ENCODE data around the gene NPPA. TPM values are rescaled to one million over a fixed set of nuclear protein-coding genes. Genes with fewer than 3 reads are reported as not detected.

Gene NPPA
- total and polyA plus RNA-seq, 9 of the 15 experiments (the other 6 are each of a cell fraction or from before 2014, with no cell fraction given): not detected

DNA sequence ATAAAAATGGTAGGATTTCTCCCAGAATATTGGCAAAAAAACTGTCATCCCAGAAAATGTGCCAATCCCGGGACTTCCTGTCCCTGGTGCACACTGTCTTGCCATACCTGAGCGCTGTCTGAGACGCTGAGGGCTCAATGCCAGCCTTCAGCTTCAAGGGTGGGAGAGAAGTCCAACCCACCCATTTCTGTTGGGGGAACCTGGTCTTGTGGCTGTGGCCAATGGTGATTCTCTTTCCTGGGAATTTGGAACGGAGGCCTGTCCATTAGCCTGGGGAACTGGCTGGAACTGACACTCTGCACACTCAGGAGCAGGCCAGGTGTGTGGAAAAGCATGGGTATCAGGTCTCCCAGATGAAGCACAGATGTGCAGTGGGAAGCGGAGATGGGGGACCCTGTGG, 48.5 kb downstream of the NPPA start:
- H3K4me3 ChIP-seq: no peak overlapping the region
- 77% methylated on average over 5 of the region's 5 CpGs for WGBS (ENCODE audit: insufficient coverage, low coverage, missing lambda C conversion rate)
- H3K27ac ChIP-seq (ENCODE audit: extremely low read depth, low read depth, low read length): peak overlapping the region; percentile 100
- ChIA-PET POLR2A (interaction anchor here (0.6 to 10.5 kb wide), 3 partner anchors 8 to 596 kb away, joined by 3 to 107 read pairs (median 25); partner anchors contain the start of gene CLCN6), CTCF (ENCODE audit: low intra/inter-chr PET ratio) (interaction anchor here (0.6 to 0.9 kb wide), 2 partner anchors 150 to 459 kb away, joined by 3 read pairs; no protein-coding TSS in a partner anchor)
- peak overlapping the region; percentile 80 to 88; a peak in 3 of 4 replicates for H3K9ac ChIP-seq (ENCODE audit: insufficient read depth in 1 of 2, low read depth in 2 of 2, low read length in 2 of 2)
- ATAC-seq (no peak), DNase-seq (ENCODE audit: extremely low read depth in 1 of 4, low spot score in 3 of 4) (no peak), FAIRE-seq (no peak)
- H3K36me3 ChIP-seq (ENCODE audit: control insufficient read depth, insufficient read depth, low read length): peaks cover 60% of the 10 kb centered on the region
- H3K4me2 ChIP-seq (ENCODE audit: insufficient read depth, low read length): peak overlapping the region; percentile 62
- H3K4me1 ChIP-seq (replicated peaks in 1 of 2; ENCODE audit: control insufficient read depth in 2 of 2, insufficient read depth in 2 of 2, low read length in 2 of 2): peaks cover 69 to 77% of the 10 kb centered on the region in 2 experiments
- H3K9me3 ChIP-seq (replicated peaks; ENCODE audit: control insufficient read depth, insufficient read depth, low read depth, low read length): no peaks in the 10 kb centered on the region
- no peak overlapping the region for H2AFZ ChIP-seq (ENCODE audit: low read depth, low read length)
- H3K79me2 ChIP-seq (ENCODE audit: control insufficient read depth, insufficient read depth, low read length): peaks cover 78% of the 10 kb centered on the region
- 0 out of 2 replicates have a peak, but pooled peaks cover 5% of the 10 kb centered on the region for H4K20me1 ChIP-seq (replicated peaks; ENCODE audit: control insufficient read depth, insufficient read depth, low read length)
- H3K27me3 ChIP-seq (ENCODE audit: control insufficient read depth in 2 of 2, insufficient read depth in 2 of 2, low read length in 2 of 2): no peaks in the 10 kb centered on the region
- BruUV-seq (replicated peaks): no TSS peak
- in situ Hi-C loops (cut with MboI) (no loop called here), intact Hi-C loops (cut with micrococcal nuclease) (loop anchor here (5.0 kb wide), 1 partner anchor 62 kb away; the partner anchor contains the start of gene AGTRAP)
- H3K9me1 ChIP-seq (ENCODE audit: control insufficient read depth, insufficient read depth, low read length): no peaks in the 10 kb centered on the region
- TF ChIP-seq, protein P1, sequence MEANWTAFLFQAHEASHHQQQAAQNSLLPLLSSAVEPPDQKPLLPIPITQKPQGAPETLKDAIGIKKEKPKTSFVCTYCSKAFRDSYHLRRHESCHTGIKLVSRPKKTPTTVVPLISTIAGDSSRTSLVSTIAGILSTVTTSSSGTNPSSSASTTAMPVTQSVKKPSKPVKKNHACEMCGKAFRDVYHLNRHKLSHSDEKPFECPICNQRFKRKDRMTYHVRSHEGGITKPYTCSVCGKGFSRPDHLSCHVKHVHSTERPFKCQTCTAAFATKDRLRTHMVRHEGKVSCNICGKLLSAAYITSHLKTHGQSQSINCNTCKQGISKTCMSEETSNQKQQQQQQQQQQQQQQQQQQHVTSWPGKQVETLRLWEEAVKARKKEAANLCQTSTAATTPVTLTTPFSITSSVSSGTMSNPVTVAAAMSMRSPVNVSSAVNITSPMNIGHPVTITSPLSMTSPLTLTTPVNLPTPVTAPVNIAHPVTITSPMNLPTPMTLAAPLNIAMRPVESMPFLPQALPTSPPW (CRISPR knock-in tag; IDR thresholded peaks at IDR 0.05): no peak
- TF ChIP-seq PTBP1 (IDR thresholded peaks at IDR 0.05; ENCODE audit: low read depth, low read length) (no peak), RFX7 (CRISPR knock-in tag; IDR thresholded peaks at IDR 0.05) (no peak), HNRNPLL (IDR thresholded peaks at IDR 0.05; ENCODE audit: low read depth, low read length, poor library complexity, severe bottlenecking) (no peak), ZFP30 (CRISPR knock-in tag; IDR thresholded peaks at IDR 0.05; ENCODE audit: borderline replicate concordance) (no peak), KAT7 (CRISPR knock-in tag; IDR thresholded peaks at IDR 0.05; ENCODE audit: borderline replicate concordance) (0 out of 2 replicates have a peak, but pooled peaks have one; percentile 32), CEBPB (tag; IDR thresholded peaks at IDR 0.05) (no peak), HDAC3 (IDR thresholded peaks at IDR 0.05; ENCODE audit: borderline replicate concordance, partially characterized antibody) (no peak), SOX6 (IDR thresholded peaks at IDR 0.05) (no peak), JUND (IDR thresholded peaks at IDR 0.05; ENCODE audit: borderline replicate concordance, low read depth, low read length) (no peak), JUND (tag; IDR thresholded peaks at IDR 0.05; ENCODE audit: borderline replicate concordance, low read depth, low read length) (no peak), RBBP5 (IDR thresholded peaks at IDR 0.05; ENCODE audit: borderline replicate concordance, insufficient read depth, low read length, poor library complexity, severe bottlenecking) (peak; percentile 10), MYC (IDR thresholded peaks at IDR 0.05; ENCODE audit: low read depth, low read length) (no peak), MYC (CRISPR knock-in tag; IDR thresholded peaks at IDR 0.05; ENCODE audit: borderline replicate concordance, low read depth) (no peak), JUNB (CRISPR knock-in tag; conservative IDR thresholded peaks at IDR 0.05) (no peak), THAP12 (CRISPR knock-in tag; IDR thresholded peaks at IDR 0.05) (0 out of 2 replicates have a peak, but pooled peaks have one; percentile 34)
- TF ChIP-seq, protein P2, sequence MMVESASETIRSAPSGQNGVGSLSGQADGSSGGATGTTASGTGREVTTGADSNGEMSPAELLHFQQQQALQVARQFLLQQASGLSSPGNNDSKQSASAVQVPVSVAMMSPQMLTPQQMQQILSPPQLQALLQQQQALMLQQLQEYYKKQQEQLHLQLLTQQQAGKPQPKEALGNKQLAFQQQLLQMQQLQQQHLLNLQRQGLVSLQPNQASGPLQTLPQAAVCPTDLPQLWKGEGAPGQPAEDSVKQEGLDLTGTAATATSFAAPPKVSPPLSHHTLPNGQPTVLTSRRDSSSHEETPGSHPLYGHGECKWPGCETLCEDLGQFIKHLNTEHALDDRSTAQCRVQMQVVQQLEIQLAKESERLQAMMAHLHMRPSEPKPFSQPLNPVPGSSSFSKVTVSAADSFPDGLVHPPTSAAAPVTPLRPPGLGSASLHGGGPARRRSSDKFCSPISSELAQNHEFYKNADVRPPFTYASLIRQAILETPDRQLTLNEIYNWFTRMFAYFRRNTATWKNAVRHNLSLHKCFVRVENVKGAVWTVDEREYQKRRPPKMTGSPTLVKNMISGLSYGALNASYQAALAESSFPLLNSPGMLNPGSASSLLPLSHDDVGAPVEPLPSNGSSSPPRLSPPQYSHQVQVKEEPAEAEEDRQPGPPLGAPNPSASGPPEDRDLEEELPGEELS (CRISPR knock-in tag; IDR thresholded peaks at IDR 0.05; ENCODE audit: borderline replicate concordance): no peak

Data from K562 (cell line).